ENCODE results near the gene TMEM116.
"Not testable (repeated sequence)": the region's sequence is repeated elsewhere in the genome, so short reads cannot be mapped to it uniquely, and the experiment has no call there.

The TMEM116 gene

DNA sequence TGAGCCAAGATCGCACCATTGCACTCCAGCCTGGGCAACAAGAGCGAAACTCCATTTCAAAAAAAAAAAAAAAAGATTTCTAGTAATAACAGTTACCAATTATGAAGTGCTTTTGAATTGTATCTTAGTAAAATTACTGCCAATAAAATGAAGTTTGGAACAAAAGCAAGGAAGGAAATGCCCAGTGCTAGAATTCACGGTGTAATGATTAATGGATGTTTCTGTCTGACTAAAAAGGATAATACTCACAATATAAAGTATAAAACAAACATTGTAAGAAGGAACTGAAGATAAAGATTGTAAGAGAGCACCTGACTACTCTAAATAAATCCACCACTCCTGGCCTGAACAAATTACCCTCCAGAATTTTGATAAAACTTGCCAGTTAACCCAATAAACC is 4.0 kb downstream of the TMEM116 start:
- no peak for DNase-seq

GRCh38 chr12:112007945-112008344 is 5.0 kb downstream of the TMEM116 start:
- no peak for DNase-seq

DNA sequence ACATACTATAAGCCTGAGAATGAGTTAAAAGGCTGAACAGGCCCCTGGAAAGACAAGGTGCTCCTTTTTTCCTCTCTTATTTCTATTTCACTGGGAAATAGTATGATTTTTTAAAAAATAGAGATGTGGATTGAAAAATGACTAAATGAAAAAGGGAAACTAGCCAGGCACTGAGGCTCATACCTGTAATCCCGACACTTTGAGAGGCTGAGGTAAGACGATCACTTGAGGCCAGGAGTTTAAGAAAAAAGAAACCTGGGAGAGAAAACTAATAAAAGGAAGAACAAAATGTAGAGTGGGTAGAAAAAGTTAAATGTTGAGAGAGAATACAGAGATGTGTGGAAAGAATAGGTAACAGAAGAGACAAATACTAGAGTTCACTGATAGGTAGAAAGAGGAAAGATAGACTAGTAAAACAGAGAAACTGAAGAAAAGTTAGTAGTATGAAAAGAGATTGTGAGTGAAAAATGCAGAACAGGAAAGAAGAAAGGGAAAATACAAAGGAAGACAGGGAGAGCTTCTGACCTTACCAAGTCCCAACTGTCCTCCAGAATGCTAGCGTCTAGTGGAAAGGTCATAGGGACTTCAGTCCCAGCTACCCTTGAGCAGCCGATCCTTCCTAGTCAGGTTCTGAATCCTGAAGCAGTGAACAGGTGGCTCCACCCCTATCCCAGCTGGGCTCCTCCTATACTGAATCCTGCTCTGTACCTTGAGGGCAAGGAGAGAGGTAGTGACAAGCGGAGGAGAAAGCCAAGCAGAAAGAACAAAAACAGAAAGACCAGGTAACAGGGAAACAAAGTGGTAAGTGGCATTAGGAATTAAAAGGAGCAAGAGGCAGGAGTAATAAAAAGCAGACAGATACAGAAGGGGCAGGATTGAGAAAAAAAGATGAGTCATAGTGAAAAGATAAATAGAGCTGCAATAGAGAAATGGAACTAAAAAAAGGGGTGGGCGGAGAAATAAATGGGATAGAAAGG is 7.3 kb downstream of the TMEM116 start:
- DNase-seq = no peak

GRCh38 chr12:112004041-112004440 is 8.9 kb downstream of the TMEM116 start:
- DNase-seq = no peak

GRCh38 chr12:112001576-112001975 is 11.4 kb downstream of the TMEM116 start:
- no peak for DNase-seq

DNA sequence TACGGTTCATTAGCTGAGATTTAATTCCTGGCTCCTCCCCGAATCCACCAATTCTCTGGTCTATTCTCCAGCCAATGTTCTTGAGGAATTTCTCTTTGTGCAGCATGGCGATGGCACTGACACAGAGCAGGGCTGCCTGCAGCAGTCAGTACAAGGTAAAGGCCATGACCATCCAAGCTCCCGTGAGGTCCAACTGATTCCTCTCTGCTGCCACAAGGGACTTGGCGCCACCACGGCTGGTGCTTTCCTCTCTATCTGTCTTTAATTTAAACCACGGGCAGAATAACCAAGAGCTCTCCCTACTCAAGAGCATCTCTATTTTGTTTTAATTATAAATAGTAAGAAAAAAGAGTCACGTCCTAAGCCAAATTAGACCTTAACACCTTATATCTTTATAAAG is 12.1 kb downstream of the TMEM116 start:
- DNase-seq = no peak

GRCh38 chr12:111999129-111999528 is 13.8 kb downstream of the TMEM116 start:
- not testable (repeated sequence) for DNase-seq

GRCh38 chr12:111998015-111998414 is 14.9 kb downstream of the TMEM116 start:
- no peak for DNase-seq

- no peak for DNase-seq
Observed at GRCh38 chr12:111997300-111997699, 15.7 kb downstream of the TMEM116 start.

GRCh38 chr12:111995782-111996480 is 17.0 kb downstream of the TMEM116 start:
- no peak for DNase-seq

- DNase-seq = not testable (repeated sequence)
Observed at GRCh38 chr12:111994211-111995111, 18.5 kb downstream of the TMEM116 start.

DNA sequence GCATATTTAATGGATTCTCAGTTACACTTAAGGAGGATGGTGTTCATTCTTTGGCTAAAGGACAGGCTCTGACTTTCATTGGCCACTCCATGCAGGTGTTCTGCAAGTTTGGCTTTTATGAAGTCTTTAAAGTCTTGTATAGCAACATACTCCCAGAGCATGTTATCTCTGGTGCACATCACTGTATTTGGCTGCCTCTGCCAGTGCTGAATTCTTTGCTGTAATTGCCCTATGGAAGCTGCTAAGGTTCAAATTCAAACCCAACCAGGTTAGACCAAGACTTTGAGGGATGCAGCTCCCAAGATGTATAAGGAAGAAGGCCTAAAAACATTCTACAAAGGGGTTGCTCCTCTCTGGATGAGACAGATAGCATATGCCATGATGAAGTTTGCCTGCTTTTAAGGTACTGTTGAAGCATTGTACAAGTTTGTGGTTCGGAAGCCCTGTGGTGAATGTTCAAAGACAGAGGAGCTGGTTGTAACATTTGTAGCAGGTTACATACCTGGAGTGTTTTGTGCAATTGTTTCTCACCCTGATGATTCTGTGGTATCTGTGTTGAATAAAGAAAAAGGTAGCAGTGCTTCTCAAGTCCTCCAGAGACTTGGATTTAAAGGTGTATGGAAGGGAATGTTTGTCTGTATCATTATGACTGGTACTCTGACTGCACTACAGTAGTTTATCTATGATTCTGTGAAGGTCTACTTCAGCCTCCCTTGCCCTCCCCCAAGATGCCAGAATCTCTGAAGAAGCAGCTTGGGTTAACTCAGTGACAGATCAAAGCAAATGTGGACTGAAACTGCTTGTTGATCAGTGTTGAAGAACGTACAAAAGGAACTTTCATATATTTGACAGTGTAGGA is 19.4 kb downstream of the TMEM116 start:
- DNase-seq = no peak

DNA sequence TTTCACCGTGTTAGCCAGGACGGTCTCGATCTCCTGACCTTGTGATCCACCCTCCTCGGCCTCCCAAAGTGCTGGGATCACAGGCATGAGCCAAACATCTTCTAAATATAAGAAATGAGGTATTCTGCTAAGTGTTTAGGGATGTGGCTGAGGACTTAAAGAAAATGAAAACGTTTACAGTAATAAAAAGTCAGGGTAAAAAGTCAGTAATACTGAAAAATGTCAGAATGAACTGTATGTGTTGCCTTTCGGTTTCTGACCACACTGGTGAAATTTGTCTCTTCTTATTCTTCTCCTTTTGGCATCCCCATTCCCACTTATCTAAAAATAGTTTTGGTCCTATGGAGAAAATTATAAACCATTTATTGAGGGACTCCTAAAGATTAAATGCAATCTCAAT is 20.5 kb downstream of the TMEM116 start:
- DNase-seq = no peak

- no peak for DNase-seq
Observed at GRCh38 chr12:111991946-111992345, 21.0 kb downstream of the TMEM116 start.

DNA sequence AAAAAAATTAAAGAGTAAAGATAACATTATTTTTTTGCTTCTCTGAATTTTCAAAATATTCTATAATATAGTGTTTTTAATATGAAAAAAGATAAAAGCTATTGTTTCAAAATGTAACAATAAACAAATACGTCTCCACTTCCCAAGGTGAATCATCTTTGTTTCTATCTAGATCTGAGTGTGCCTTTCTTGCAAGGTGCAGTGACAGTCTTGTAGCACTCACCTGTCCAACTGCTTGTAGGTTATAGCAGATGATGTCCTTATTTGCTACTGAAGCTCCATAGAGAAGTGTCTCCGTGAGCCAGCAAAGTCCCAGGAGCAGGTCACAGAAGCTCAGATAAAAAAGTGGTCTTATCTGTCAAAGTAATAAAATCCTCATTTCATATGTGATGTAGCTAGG is 21.4 kb downstream of the TMEM116 start:
- no peak for DNase-seq

DNA sequence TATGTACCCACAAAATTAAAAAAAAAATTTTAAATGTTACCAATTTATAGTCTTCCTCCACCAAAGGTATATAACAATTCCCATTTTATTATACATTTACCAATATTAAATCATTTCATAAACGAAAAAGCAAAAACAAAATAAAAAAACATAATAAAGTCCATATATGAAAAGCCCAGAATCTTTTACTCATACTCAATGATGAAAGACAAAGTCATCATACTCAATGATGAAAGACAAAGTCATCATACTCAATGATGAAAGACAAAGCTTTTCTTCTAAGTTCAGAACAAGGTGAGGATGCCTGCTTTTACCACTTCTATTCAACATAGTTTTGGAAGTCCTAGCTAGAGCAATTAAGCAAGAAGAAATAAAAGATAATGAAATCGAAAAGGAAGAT is 28.1 kb downstream of the TMEM116 start:
- DNase-seq = no peak

DNA sequence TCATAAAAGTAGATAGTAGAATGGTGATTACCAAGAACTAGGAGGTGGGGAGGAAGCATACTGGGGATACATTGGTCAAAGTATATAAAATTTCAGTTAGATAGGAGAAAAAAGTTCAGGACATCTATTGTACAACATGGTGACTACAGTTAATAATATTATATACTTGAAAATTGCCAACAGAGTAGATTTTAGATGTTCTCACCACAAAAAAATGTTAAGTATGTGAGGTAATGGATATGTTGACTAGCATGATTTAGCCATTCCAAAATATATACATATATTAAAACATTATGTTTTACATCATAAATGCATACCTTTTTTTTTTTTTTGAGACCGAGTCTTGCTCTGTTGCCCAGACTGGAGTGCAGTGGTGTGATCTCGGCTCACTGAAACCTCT is 31.0 kb downstream of the TMEM116 start:
- DNase-seq = no peak

DNA sequence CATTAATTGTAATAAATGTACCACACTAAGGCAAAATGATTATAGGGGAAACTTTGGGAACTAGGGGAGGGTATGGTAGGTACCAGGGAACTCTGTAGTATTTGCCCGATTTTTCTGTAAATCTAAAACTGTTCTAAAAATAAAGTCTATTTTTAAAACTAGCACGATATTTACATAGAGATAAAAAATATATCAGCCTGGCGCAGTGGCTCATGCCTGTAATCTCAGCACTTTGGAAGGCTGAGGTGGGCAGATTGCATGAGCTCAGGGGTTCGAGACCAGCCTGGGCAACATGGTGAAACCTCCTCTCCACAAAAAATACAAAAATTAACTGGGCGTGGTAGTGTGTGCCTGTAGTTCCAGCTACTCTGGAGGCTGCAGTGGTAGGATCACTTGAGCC is 32.4 kb downstream of the TMEM116 start:
- DNase-seq = no peak

GRCh38 chr12:111978545-111978944 is 34.4 kb downstream of the TMEM116 start:
- DNase-seq = no peak

GRCh38 chr12:111976860-111977259 is 36.1 kb downstream of the TMEM116 start:
- no peak for DNase-seq

GRCh38 chr12:111976291-111976690 is 36.7 kb downstream of the TMEM116 start:
- no peak for DNase-seq

All from activated T-cell treated with anti-CD3 and anti-CD28 coated beads for 4 hours (primary cell).